ENCODE results near the gene APOO.

The APOO gene

GRCh38 chrX:23907498-23908218 lies at the start of gene APOO, which contains the start of gene CXorf58:
Gene APOO, minus strand, starts transcription at chrX:23907938. Its CDS starts 236 bp downstream, at chrX:23907702.
Gene CXorf58, plus strand, starts transcription at chrX:23908006. Its CDS starts 2,297 bp downstream, at chrX:23910303.
- peaks cover 7% of the 10 kb centered on the region for H3K4me1 Mint-ChIP-seq
- H3K9me3 Mint-ChIP-seq: no peaks in the 10 kb centered on the region
- peaks cover 6% of the 10 kb centered on the region for H3K36me3 Mint-ChIP-seq (ENCODE audit: insufficient read depth)
- peak within 1 kb of the TSS; percentile 74 for H3K4me3 Mint-ChIP-seq
- no peaks in the 10 kb centered on the region for H3K27me3 Mint-ChIP-seq
- ATAC-seq (replicated peaks; ENCODE audit: extremely low read depth, poor library complexity, severe bottlenecking) (peak; percentile 95), DNase-seq (ENCODE audit: low spot score in 2 of 2) (peak; percentile 74 to 88)
- peak within 1 kb of the TSS; percentile 73 for H3K27ac Mint-ChIP-seq (ENCODE audit: low read depth)

- Mint-ChIP-seq H3K36me3 (ENCODE audit: insufficient read depth) (peaks cover 3% of the 10 kb centered on the region), H3K4me1 (peaks cover 6% of the 10 kb centered on the region), H3K9me3 (no peaks in the 10 kb centered on the region), H3K4me3 (peak overlapping the region; percentile 80), H3K27me3 (no peaks in the 10 kb centered on the region), H3K27ac (ENCODE audit: low read depth) (no peak overlapping the region)
- no peak for ATAC-seq (replicated peaks; ENCODE audit: extremely low read depth, poor library complexity, severe bottlenecking)
- DNase-seq (ENCODE audit: low spot score in 2 of 2): no peak
These were observed 46.7 kb upstream of the APOO start for GRCh38 chrX:23954396-23954795.

GRCh38 chrX:23953908-23954269 lies 46.2 kb upstream of the APOO start:
- Mint-ChIP-seq H3K4me1 (peaks cover 6% of the 10 kb centered on the region), H3K4me3 (peak overlapping the region; percentile 80), H3K9me3 (no peaks in the 10 kb centered on the region), H3K27me3 (no peaks in the 10 kb centered on the region), H3K27ac (ENCODE audit: low read depth) (peak overlapping the region; percentile 83), H3K36me3 (ENCODE audit: insufficient read depth) (peaks cover 3% of the 10 kb centered on the region)
- no peak for DNase-seq (ENCODE audit: low spot score in 2 of 2)
- peak; percentile 11 for ATAC-seq (replicated peaks; ENCODE audit: extremely low read depth, poor library complexity, severe bottlenecking)

- peaks cover 3% of the 10 kb centered on the region for H3K36me3 Mint-ChIP-seq (ENCODE audit: insufficient read depth)
- peaks cover 6% of the 10 kb centered on the region for H3K4me1 Mint-ChIP-seq
These were observed 45.5 kb upstream of the APOO start for GRCh38 chrX:23952984-23953907.

GRCh38 chrX:23952391-23952790 lies 44.7 kb upstream of the APOO start:
- ATAC-seq (replicated peaks; ENCODE audit: extremely low read depth, poor library complexity, severe bottlenecking) (no peak), DNase-seq (ENCODE audit: low spot score in 2 of 2) (no peak)
- Mint-ChIP-seq H3K27ac (ENCODE audit: low read depth) (no peak overlapping the region), H3K4me3 (no peak overlapping the region), H3K4me1 (peaks cover 6% of the 10 kb centered on the region), H3K9me3 (no peaks in the 10 kb centered on the region), H3K27me3 (no peaks in the 10 kb centered on the region), H3K36me3 (ENCODE audit: insufficient read depth) (peaks cover 3% of the 10 kb centered on the region)

More at GRCh38 chrX:23952984-23953907, 45.5 kb upstream of the APOO start:
- no peaks in the 10 kb centered on the region for H3K9me3 Mint-ChIP-seq
- peak overlapping the region; percentile 83 for H3K27ac Mint-ChIP-seq (ENCODE audit: low read depth)
- ATAC-seq (replicated peaks; ENCODE audit: extremely low read depth, poor library complexity, severe bottlenecking): peak; percentile 93
- peak overlapping the region; percentile 80 for H3K4me3 Mint-ChIP-seq
- DNase-seq (ENCODE audit: low spot score in 2 of 2): peak in 1 of 2 donors; percentile 16
- no peaks in the 10 kb centered on the region for H3K27me3 Mint-ChIP-seq

GRCh38 chrX:23945206-23945605 lies 37.5 kb upstream of the APOO start:
- no peak for DNase-seq (ENCODE audit: low spot score in 2 of 2)
- Mint-ChIP-seq H3K36me3 (ENCODE audit: insufficient read depth) (no peaks in the 10 kb centered on the region), H3K27ac (ENCODE audit: low read depth) (no peak overlapping the region), H3K9me3 (no peaks in the 10 kb centered on the region), H3K4me3 (no peak overlapping the region), H3K4me1 (no peaks in the 10 kb centered on the region), H3K27me3 (no peaks in the 10 kb centered on the region)
- ATAC-seq (replicated peaks; ENCODE audit: extremely low read depth, poor library complexity, severe bottlenecking): no peak

GRCh38 chrX:23944234-23944633 lies 36.5 kb upstream of the APOO start:
- Mint-ChIP-seq H3K27ac (ENCODE audit: low read depth) (no peak overlapping the region), H3K27me3 (no peaks in the 10 kb centered on the region), H3K4me1 (no peaks in the 10 kb centered on the region), H3K4me3 (no peak overlapping the region), H3K36me3 (ENCODE audit: insufficient read depth) (no peaks in the 10 kb centered on the region), H3K9me3 (no peaks in the 10 kb centered on the region)
- no peak for DNase-seq (ENCODE audit: low spot score in 2 of 2)
- ATAC-seq (replicated peaks; ENCODE audit: extremely low read depth, poor library complexity, severe bottlenecking): no peak

- Mint-ChIP-seq H3K36me3 (ENCODE audit: insufficient read depth) (no peaks in the 10 kb centered on the region), H3K4me3 (no peak overlapping the region), H3K27me3 (no peaks in the 10 kb centered on the region), H3K27ac (ENCODE audit: low read depth) (no peak overlapping the region), H3K4me1 (no peaks in the 10 kb centered on the region), H3K9me3 (no peaks in the 10 kb centered on the region)
- no peak for DNase-seq (ENCODE audit: low spot score in 2 of 2)
- ATAC-seq (replicated peaks; ENCODE audit: extremely low read depth, poor library complexity, severe bottlenecking): no peak
These were observed 31.5 kb upstream of the APOO start for GRCh38 chrX:23939203-23939602.

- ATAC-seq (replicated peaks; ENCODE audit: extremely low read depth, poor library complexity, severe bottlenecking) (no peak), DNase-seq (ENCODE audit: low spot score in 2 of 2) (no peak)
- Mint-ChIP-seq H3K36me3 (ENCODE audit: insufficient read depth) (no peaks in the 10 kb centered on the region), H3K9me3 (no peaks in the 10 kb centered on the region), H3K27ac (ENCODE audit: low read depth) (no peak overlapping the region), H3K4me3 (no peak overlapping the region), H3K4me1 (no peaks in the 10 kb centered on the region), H3K27me3 (no peaks in the 10 kb centered on the region)
These were observed 31.0 kb upstream of the APOO start for GRCh38 chrX:23938690-23939089.

GRCh38 chrX:23937100-23937499 lies 29.4 kb upstream of the APOO start:
- no peak overlapping the region for H3K27ac Mint-ChIP-seq (ENCODE audit: low read depth)
- no peak overlapping the region for H3K4me3 Mint-ChIP-seq

GRCh38 chrX:23936180-23936579 lies 28.4 kb upstream of the APOO start:
- Mint-ChIP-seq H3K4me3 (no peak overlapping the region), H3K27me3 (no peaks in the 10 kb centered on the region), H3K27ac (ENCODE audit: low read depth) (no peak overlapping the region), H3K36me3 (ENCODE audit: insufficient read depth) (peaks cover 2% of the 10 kb centered on the region), H3K4me1 (peaks cover 2% of the 10 kb centered on the region), H3K9me3 (no peaks in the 10 kb centered on the region)
- DNase-seq (ENCODE audit: low spot score in 2 of 2) (no peak), ATAC-seq (replicated peaks; ENCODE audit: extremely low read depth, poor library complexity, severe bottlenecking) (no peak)

More at GRCh38 chrX:23937100-23937499, 29.4 kb upstream of the APOO start:
- DNase-seq (ENCODE audit: low spot score in 2 of 2): no peak
- peaks cover 2% of the 10 kb centered on the region for H3K36me3 Mint-ChIP-seq (ENCODE audit: insufficient read depth)
- H3K27me3 Mint-ChIP-seq: no peaks in the 10 kb centered on the region
- H3K4me1 Mint-ChIP-seq: no peaks in the 10 kb centered on the region
- no peak for ATAC-seq (replicated peaks; ENCODE audit: extremely low read depth, poor library complexity, severe bottlenecking)
- H3K9me3 Mint-ChIP-seq: no peaks in the 10 kb centered on the region

- DNase-seq (ENCODE audit: low spot score in 2 of 2): no peak
- H3K27me3 Mint-ChIP-seq: no peaks in the 10 kb centered on the region
- H3K9me3 Mint-ChIP-seq: no peaks in the 10 kb centered on the region
- H3K4me1 Mint-ChIP-seq: peaks cover 6% of the 10 kb centered on the region
- peaks cover 2% of the 10 kb centered on the region for H3K36me3 Mint-ChIP-seq (ENCODE audit: insufficient read depth)
- no peak for ATAC-seq (replicated peaks; ENCODE audit: extremely low read depth, poor library complexity, severe bottlenecking)
- no peak overlapping the region for H3K27ac Mint-ChIP-seq (ENCODE audit: low read depth)
- no peak overlapping the region for H3K4me3 Mint-ChIP-seq
These were observed 27.4 kb upstream of the APOO start for GRCh38 chrX:23935106-23935505.

Measured in central memory CD8-positive, alpha-beta T cell (primary cell).